ENCODE results near the gene MITF. TPM values are rescaled to one million over a fixed set of nuclear protein-coding genes. Genes with fewer than 3 reads are reported as not detected.
"Not testable (repeated sequence)": the region's sequence is repeated elsewhere in the genome, so short reads cannot be mapped to it uniquely, and the experiment has no call there.

Gene MITF
- polyA plus RNA-seq, 1 donor (not counting 4 experiments of a cell fraction or from before 2014, with no cell fraction given) = 2.7 TPM

- H3K36me3 ChIP-seq (ENCODE audit: control insufficient read depth in 2 of 2, extremely low read depth in 1 of 2, insufficient read depth in 2 of 2, low read length in 2 of 2) = no peaks in the 10 kb centered on the region
- dilution Hi-C loops (cut with MboI; ENCODE audit: extremely low pct_ligation_motif_present, low sequenced_read_pairs) = no loop called here
- H4K20me1 ChIP-seq (ENCODE audit: control insufficient read depth, extremely low read depth, insufficient read depth, low read length) = no peaks in the 10 kb centered on the region
- no peaks in the 10 kb centered on the region for H3K27me3 ChIP-seq (ENCODE audit: control insufficient read depth, extremely low read depth, insufficient read depth, low read length)
- no peak overlapping the region for H3K9ac ChIP-seq (ENCODE audit: control insufficient read depth, extremely low read depth, insufficient read depth, low read length)
- H3K27ac ChIP-seq (ENCODE audit: control insufficient read depth, insufficient read depth, low read length) = no peak overlapping the region
- no peak for DNase-seq (ENCODE audit: low read depth, low spot score)
- FAIRE-seq = peak; percentile 13
- H3K9me1 ChIP-seq (ENCODE audit: control insufficient read depth, extremely low read depth, insufficient read depth, low read length) = no peaks in the 10 kb centered on the region
- H3K4me1 ChIP-seq (ENCODE audit: control insufficient read depth, extremely low read depth, insufficient read depth, low read length) = peaks cover 10% of the 10 kb centered on the region
- H3K4me3 ChIP-seq (ENCODE audit: control insufficient read depth in 2 of 3, extremely low read depth in 1 of 3, insufficient read depth in 2 of 3, low read depth in 1 of 3, low read length in 3 of 3) = no peak overlapping the region
- H2AFZ ChIP-seq (ENCODE audit: control insufficient read depth, low read length) = no peak overlapping the region
- H3K9me3 ChIP-seq (ENCODE audit: control insufficient read depth, low read depth, low read length) = no peaks in the 10 kb centered on the region
- H3K79me2 ChIP-seq (ENCODE audit: control insufficient read depth, insufficient read depth, low read length) = no peaks in the 10 kb centered on the region
- TF ChIP-seq EZH2 (IDR thresholded peaks at IDR 0.05; ENCODE audit: low read length) (no peak), CTCF (optimal IDR thresholded peaks at IDR 0.05 in 1 of 3, IDR thresholded peaks at IDR 0.05 in 1 of 3, conservative IDR thresholded peaks at IDR 0.05 in 1 of 3; ENCODE audit: extremely low read depth in 1 of 3, insufficient read depth in 2 of 3, low read length in 3 of 3) (peak in 2 of 3 experiments; percentile 43 to 58)
- no peak overlapping the region for H3K4me2 ChIP-seq (ENCODE audit: control insufficient read depth, extremely low read depth, insufficient read depth, low read depth, low read length)
Observed at GRCh38 chr3:69791919-69792399, 52.7 kb downstream of the MITF start.

GRCh38 chr3:69796126-69796525, 56.9 kb downstream of the MITF start:
- H3K9me1 ChIP-seq (ENCODE audit: control insufficient read depth, extremely low read depth, insufficient read depth, low read length); H3K9ac ChIP-seq (ENCODE audit: control insufficient read depth, extremely low read depth, insufficient read depth, low read length); H3K4me2 ChIP-seq (ENCODE audit: control insufficient read depth, extremely low read depth, insufficient read depth, low read depth, low read length); H2AFZ ChIP-seq (ENCODE audit: control insufficient read depth, low read length); H4K20me1 ChIP-seq (ENCODE audit: control insufficient read depth, extremely low read depth, insufficient read depth, low read length); dilution Hi-C loops (cut with MboI; ENCODE audit: extremely low pct_ligation_motif_present, low sequenced_read_pairs); H3K9me3 ChIP-seq (ENCODE audit: control insufficient read depth, low read depth, low read length); H3K79me2 ChIP-seq (ENCODE audit: control insufficient read depth, insufficient read depth, low read length); H3K27me3 ChIP-seq (ENCODE audit: control insufficient read depth, extremely low read depth, insufficient read depth, low read length); H3K36me3 ChIP-seq (ENCODE audit: control insufficient read depth in 2 of 2, extremely low read depth in 1 of 2, insufficient read depth in 2 of 2, low read length in 2 of 2); H3K4me1 ChIP-seq (ENCODE audit: control insufficient read depth, extremely low read depth, insufficient read depth, low read length); DNase-seq (ENCODE audit: low read depth, low spot score); H3K4me3 ChIP-seq (ENCODE audit: control insufficient read depth in 2 of 3, extremely low read depth in 1 of 3, insufficient read depth in 2 of 3, low read depth in 1 of 3, low read length in 3 of 3); H3K27ac ChIP-seq (ENCODE audit: control insufficient read depth, insufficient read depth, low read length); FAIRE-seq: not testable (repeated sequence)

- H3K27ac ChIP-seq (ENCODE audit: control insufficient read depth, insufficient read depth, low read length) = no peak overlapping the region
- dilution Hi-C loops (cut with MboI; ENCODE audit: extremely low pct_ligation_motif_present, low sequenced_read_pairs) = no loop called here
- TF ChIP-seq EZH2 (IDR thresholded peaks at IDR 0.05; ENCODE audit: low read length) = no peak
- no peak for TF ChIP-seq CTCF (optimal IDR thresholded peaks at IDR 0.05 in 1 of 3, IDR thresholded peaks at IDR 0.05 in 1 of 3, conservative IDR thresholded peaks at IDR 0.05 in 1 of 3; ENCODE audit: extremely low read depth in 1 of 3, insufficient read depth in 2 of 3, low read length in 3 of 3)
- H3K4me3 ChIP-seq (ENCODE audit: control insufficient read depth in 2 of 3, extremely low read depth in 1 of 3, insufficient read depth in 2 of 3, low read depth in 1 of 3, low read length in 3 of 3) = no peak overlapping the region
- no peak overlapping the region for H2AFZ ChIP-seq (ENCODE audit: control insufficient read depth, low read length)
- H3K36me3 ChIP-seq (ENCODE audit: control insufficient read depth in 2 of 2, extremely low read depth in 1 of 2, insufficient read depth in 2 of 2, low read length in 2 of 2) = no peaks in the 10 kb centered on the region
- H3K9me1 ChIP-seq (ENCODE audit: control insufficient read depth, extremely low read depth, insufficient read depth, low read length) = no peaks in the 10 kb centered on the region
- H3K27me3 ChIP-seq (ENCODE audit: control insufficient read depth, extremely low read depth, insufficient read depth, low read length) = no peaks in the 10 kb centered on the region
- no peak overlapping the region for H3K4me2 ChIP-seq (ENCODE audit: control insufficient read depth, extremely low read depth, insufficient read depth, low read depth, low read length)
- H3K79me2 ChIP-seq (ENCODE audit: control insufficient read depth, insufficient read depth, low read length) = no peaks in the 10 kb centered on the region
- peaks cover 4% of the 10 kb centered on the region for H3K4me1 ChIP-seq (ENCODE audit: control insufficient read depth, extremely low read depth, insufficient read depth, low read length)
- H3K9me3 ChIP-seq (ENCODE audit: control insufficient read depth, low read depth, low read length) = no peaks in the 10 kb centered on the region
- H4K20me1 ChIP-seq (ENCODE audit: control insufficient read depth, extremely low read depth, insufficient read depth, low read length) = no peaks in the 10 kb centered on the region
- H3K9ac ChIP-seq (ENCODE audit: control insufficient read depth, extremely low read depth, insufficient read depth, low read length) = no peak overlapping the region
- FAIRE-seq (no peak), DNase-seq (ENCODE audit: low read depth, low spot score) (no peak)
Observed at GRCh38 chr3:69803681-69804270, 64.5 kb downstream of the MITF start.

Data from keratinocyte (primary cell).